Astrocyte of the cerebellum (primary cell): ENCODE results near the gene JPT1.

Experiments
- DNase-seq: peaks from one replicate; pipeline ENCODE4 v3.0.0-alpha.2; 2011; ENCODE audit warnings: low read depth
- H3K4me3 ChIP-seq: 2 replicates; pipeline ENCODE4 v1.5.1; 2011; ENCODE audit warnings: mild to moderate bottlenecking, low read depth, low read length, moderate library complexity
- in situ Hi-C: cut with HindIII; loops from 2 replicates; pipeline ENCODE4 v1.10.0; 2017; ENCODE audit warnings: low sequenced_read_pairs
- TF ChIP-seq, protein P1 (sequence below): IDR thresholded peaks from 2 replicates; pipeline ENCODE4 v1.5.1; 2012; ENCODE audit warnings: low read length, low read depth, moderate library complexity, mild to moderate bottlenecking; ENCODE audit errors: missing control alignments

JPT1 gene

GRCh38 chr17:75093548-75094158 lies 60.7 kb downstream of the JPT1 start:
- TF ChIP-seq, protein P1, sequence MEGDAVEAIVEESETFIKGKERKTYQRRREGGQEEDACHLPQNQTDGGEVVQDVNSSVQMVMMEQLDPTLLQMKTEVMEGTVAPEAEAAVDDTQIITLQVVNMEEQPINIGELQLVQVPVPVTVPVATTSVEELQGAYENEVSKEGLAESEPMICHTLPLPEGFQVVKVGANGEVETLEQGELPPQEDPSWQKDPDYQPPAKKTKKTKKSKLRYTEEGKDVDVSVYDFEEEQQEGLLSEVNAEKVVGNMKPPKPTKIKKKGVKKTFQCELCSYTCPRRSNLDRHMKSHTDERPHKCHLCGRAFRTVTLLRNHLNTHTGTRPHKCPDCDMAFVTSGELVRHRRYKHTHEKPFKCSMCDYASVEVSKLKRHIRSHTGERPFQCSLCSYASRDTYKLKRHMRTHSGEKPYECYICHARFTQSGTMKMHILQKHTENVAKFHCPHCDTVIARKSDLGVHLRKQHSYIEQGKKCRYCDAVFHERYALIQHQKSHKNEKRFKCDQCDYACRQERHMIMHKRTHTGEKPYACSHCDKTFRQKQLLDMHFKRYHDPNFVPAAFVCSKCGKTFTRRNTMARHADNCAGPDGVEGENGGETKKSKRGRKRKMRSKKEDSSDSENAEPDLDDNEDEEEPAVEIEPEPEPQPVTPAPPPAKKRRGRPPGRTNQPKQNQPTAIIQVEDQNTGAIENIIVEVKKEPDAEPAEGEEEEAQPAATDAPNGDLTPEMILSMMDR: no peak
- in situ Hi-C loops: no loop called here
- no peak overlapping the region for H3K4me3 ChIP-seq

GRCh38 chr17:75091855-75092327 lies 62.4 kb downstream of the JPT1 start:
- no peak for DNase-seq
- H3K4me3 ChIP-seq: no peak overlapping the region

More at GRCh38 chr17:75093548-75094158, 60.7 kb downstream of the JPT1 start:
- DNase-seq: no peak

DNA sequence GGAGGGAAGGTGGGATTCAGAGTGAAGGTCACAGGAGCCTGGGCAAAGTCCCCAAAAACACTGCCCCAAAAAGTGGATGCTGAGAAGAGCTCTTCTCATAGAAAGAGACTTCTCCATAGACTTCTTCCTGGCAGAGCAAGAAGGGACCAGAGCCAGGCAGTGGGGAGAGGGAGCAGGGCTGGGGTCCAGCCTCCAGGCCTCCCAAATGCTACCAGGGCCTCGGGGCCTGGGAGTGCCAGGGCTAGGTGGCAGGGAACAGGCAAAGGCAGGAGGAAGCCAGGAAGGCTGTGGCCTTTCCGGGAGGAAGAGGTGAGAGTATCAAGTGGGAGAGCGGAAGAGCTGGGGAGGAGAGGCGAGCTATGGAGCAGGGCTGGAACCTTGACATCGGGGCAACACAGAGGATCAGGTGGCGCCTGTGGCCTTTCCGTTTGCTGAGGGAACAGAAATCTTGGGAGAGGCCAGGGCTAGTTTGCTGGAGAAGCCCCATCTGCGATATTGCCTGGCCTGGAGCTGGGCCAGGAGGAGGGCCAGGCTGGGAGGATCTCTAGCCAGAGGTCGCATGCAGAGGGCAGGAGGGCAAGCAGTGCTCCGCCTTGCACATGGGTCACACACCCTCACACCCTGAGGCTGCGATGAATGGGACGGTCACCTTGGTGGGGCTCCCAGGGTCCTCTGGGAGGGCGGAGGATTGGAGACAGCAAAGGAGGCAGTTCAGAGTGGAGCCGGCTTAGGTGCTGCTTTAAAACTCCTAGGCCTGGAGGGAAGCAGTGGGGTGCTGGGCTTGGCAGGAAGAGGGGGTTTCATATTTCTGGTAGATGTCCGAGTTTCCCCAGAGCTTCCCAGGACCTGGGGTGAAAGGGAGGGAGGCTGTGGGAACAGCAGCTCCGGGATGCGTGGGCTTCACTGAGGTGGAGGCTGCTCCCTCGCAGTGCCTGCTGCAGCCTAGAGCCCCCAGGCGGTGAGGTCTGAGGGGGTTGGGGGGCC lies 63.1 kb downstream of the JPT1 start:
- no peak overlapping the region for H3K4me3 ChIP-seq
- TF ChIP-seq, protein P1: no peak
- in situ Hi-C loops: no loop called here
- DNase-seq: no peak

More at GRCh38 chr17:75091855-75092327, 62.4 kb downstream of the JPT1 start:
- TF ChIP-seq, protein P1: no peak
- in situ Hi-C loops: no loop called here

- DNase-seq: no peak
- H3K4me3 ChIP-seq: peak overlapping the region; percentile 46
- TF ChIP-seq, protein P1: no peak
- in situ Hi-C loops: no loop called here
Measured at GRCh38 chr17:75088465-75089417, 65.6 kb downstream of the JPT1 start.

DNA sequence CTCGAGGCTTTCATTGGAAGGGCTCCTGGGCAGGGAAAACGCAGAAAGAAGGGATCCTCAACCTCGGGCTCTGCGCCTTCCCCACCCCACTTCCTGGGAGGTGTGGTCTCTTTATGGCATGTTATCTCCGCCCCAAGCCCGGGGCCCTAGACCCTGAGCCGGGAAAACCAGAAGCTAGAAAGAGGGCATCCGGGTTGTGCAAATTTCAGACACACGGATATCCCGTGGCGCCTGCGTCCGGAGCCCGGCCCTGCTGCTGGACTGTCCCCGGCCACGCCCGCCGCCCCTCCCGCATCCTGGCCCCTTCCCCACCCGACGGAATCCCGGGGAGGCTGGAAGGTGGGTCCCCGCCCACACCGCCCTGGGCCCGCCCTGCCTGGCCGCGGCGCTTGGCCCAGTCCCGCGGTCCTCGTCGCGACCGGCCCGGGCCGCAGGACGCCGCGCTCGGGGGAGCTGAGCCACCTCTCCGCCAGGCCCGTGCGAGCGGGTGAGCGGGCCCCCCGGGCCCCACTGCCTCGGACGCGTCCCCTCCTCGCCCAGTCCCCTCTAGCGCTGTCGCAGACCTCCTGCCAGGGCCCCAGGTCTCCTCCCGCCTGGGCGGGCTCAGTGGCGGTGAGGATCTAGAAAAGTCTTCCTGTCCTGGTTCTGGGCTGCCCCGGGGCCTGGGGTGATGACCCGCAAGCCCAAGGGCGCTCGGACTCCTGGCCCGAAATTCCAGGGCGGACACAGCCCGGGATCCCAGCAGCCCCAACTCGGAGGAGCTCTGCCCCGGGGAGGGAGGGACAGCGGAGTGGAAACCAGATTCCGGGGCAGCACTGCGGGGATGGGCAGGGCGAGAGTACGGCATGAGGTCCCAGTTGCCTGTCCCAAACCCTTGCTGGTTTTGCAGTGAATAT lies 66.5 kb downstream of the JPT1 start, which contains the start of gene SLC16A5:
SLC16A5 (plus strand) TSS at position 397 of the 896 bp plus-strand sequence. CDS start 5,683 bp downstream, outside the sequence.
- DNase-seq: no peak
- in situ Hi-C loops: no loop called here
- peak within 1 kb of the TSS; percentile 46 for H3K4me3 ChIP-seq
- TF ChIP-seq, protein P1: no peak
